GM13977 (cell line): ENCODE measurements around the gene STMND1.

Experiments used
- DNase-seq: peaks from one replicate; pipeline ENCODE4 v3.0.0; 2012; ENCODE audit warnings: low spot score
- CTCF ChIP-seq: IDR thresholded peaks from 2 replicates; pipeline ENCODE4 v1.5.1; 2012; ENCODE audit warnings: mild to moderate bottlenecking, control low read depth; ENCODE audit not compliant: insufficient read depth; ENCODE audit errors: extremely low read depth, missing control alignments
- in situ Hi-C: fragments of 300-500 bp; cut with MboI; formaldehyde crosslinking; loops from one replicate; pipeline ENCODE4 v1.12.0; 2022; ENCODE audit warnings: low sequenced_read_pairs, low pct_unique_long_range_greater_than_20kb, mixed read lengths, inconsistent platforms; ENCODE audit not compliant: unreplicated experiment

STMND1 gene

GRCh38 chr6:17096652-17097051 lies 5.2 kb upstream of the STMND1 start:
- DNase-seq: no peak
- no peak for TF ChIP-seq CTCF
- in situ Hi-C loops: loop anchor here (25.0 kb wide), 1 partner anchor 759 kb away; no protein-coding TSS in a partner anchor

GRCh38 chr6:17097982-17098381 lies 3.9 kb upstream of the STMND1 start:
- in situ Hi-C loops: loop anchor here (25.0 kb wide), 1 partner anchor 761 kb away; no protein-coding TSS in a partner anchor
- DNase-seq: no peak
- no peak for TF ChIP-seq CTCF

- DNase-seq: no peak
- in situ Hi-C loops: loop anchor here (25.0 kb wide), 1 partner anchor 761 kb away; no protein-coding TSS in a partner anchor
- no peak for TF ChIP-seq CTCF
Measured at GRCh38 chr6:17098538-17098937, 3.3 kb upstream of the STMND1 start.

DNA sequence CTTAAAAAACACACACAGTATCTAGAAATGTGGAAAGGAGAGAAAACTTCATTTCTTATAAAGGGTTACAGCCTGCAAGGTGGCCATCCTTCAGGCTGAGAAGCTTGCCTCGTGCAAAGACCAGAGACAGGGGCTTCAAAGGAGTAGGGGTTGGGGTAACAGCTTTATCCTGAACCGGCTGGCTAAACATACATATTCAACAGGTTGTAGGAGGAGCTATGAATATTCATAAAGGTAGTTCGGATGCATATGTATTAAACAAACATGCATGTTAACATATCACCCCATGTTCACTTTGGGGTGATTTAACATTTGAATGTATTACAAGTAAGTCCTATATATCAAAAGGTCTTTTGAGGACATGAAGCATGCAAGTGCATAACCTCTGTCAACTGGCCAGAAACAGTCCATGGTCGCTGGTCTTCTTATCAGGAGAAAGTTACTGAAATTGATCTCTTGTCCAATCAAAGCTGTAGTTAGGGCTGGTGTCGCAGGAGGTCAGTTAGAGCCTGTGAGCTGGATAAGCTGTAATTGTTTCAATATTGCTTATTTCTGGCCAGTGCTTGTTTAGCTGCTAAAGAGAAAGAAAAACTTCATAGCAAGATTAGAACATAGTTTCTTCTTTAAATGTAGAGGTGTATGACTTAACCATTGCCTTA lies 2.3 kb upstream of the STMND1 start:
- TF ChIP-seq CTCF: no peak
- in situ Hi-C loops: loop anchor here (25.0 kb wide), 1 partner anchor 762 kb away; no protein-coding TSS in a partner anchor
- DNase-seq: no peak

GRCh38 chr6:17100806-17101205 lies 1.0 kb upstream of the STMND1 start:
- DNase-seq: no peak
- in situ Hi-C loops: no loop called here
- no peak for TF ChIP-seq CTCF

DNA sequence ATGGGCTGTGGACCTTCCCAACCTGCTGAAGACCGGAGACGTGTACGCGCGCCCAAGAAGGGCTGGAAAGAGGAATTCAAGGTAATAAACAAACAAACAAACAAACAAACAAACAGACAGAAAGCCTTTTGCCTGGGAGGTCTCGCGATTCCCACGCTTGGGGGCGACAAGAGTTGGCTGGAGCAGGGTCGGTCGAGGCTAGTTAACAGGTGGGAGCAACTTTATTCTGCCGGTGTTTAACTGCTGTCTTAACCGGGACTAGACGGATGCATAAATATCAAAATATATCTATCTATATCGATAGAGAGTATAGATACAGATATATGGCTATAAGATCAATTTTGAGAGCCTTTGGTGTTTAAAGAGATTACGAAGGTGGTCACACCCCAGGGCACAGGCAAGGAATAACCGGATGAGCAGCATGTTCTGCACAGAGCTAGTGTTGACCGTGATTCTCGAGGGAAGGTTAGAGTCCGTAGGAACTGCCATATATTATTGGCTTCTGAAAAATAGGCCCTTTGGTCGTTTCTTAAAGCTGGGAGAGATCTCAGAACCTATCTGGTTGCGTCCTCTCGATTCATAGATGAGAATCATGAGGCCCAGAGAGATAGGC lies 514 bp downstream of the STMND1 start:
- TF ChIP-seq CTCF: no peak
- in situ Hi-C loops: no loop called here
- no peak for DNase-seq
